Stimulated activated CD4-positive, alpha-beta T cell treated with anti-CD3 and anti-CD28 coated beads, TNF-alpha, amount 100 ng/mL, for 48 hours (primary cell): Measurements from ENCODE around the gene CNTNAP2.

Source experiments
- DNase-seq, 3 donors: peaks; one replicate each; pipeline ENCODE4 v3.0.0-alpha.2; 2020; ENCODE audit warnings: low read depth in 3 of 3

The CNTNAP2 gene

DNA sequence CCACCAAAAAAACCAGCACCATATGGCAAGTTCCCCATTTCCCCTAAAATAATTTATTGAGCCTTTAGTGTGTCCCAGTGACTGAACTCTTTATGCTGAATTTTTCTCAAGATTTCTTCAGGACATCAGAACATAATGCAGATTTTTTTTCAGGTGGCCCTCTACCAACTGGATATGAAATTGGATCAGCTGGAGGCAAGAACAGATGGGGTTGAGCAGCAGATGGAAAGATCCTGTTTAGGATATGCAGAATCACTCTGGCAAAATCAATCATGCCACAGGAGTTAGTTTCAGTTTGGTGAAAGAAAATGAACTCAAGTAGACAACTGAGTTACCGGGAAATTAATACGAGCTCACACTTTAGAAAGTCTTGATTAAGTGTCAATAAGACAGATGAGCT is 1712.4 kb downstream of the CNTNAP2 start:
- DNase-seq, result no peak

DNA sequence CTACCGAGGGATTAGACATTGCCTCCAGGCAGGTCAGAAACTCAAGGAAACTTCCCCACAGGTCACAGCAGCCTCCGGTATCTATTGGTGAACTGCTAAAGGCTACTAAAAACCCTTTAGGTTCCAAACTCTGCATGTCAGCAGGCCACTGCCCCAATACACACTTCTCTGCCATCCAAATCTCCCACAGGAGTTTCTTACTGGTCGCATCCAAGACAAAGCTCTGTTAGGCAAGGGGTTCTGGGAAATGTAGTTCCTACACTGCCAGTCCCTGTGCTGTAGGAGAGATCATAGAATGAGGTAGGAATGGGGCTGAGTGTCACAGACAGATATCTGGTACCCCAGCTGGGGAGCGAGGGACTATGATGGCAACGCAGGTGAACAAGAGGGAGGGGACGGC is 1717.0 kb downstream of the CNTNAP2 start:
- no peak for DNase-seq

DNA sequence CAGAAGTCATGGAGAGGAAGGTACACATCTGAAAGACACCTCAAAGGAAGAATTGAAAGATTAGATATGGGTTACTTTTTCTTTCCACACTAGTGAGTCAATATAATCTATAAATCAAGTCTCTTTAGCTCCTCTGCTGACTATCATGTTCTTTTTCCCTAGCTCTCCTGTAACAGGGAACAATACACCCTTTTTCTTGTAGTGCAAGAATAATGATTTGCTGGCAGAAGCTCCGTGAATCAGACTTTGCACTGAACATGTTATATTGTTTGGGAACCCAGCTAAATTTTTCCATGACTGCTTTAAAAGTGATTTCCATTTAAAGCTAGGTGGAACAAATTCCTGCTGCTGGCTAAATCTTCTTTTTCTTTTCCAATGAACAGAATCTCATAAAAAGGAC is 1717.4 kb downstream of the CNTNAP2 start:
- no peak for DNase-seq

DNA sequence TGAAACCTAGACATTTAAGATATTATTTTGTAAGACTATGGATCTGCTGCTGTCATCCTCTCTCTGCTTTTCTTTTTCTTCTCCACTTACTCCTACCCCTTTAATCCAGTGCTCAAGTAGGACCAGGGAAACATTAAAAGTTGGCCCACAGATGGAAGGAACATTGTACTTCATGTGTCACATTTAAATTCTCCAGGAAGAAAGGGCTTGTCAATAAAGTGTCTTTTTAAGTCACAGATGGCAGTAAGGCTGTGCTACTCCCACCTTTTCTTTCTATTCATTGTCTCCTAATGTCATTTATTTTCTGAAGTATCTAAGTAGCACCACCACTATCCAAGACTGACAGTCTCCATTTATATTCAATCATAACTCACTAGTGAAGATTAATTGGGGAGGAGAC is 1736.2 kb downstream of the CNTNAP2 start:
- no peak for DNase-seq

DNA sequence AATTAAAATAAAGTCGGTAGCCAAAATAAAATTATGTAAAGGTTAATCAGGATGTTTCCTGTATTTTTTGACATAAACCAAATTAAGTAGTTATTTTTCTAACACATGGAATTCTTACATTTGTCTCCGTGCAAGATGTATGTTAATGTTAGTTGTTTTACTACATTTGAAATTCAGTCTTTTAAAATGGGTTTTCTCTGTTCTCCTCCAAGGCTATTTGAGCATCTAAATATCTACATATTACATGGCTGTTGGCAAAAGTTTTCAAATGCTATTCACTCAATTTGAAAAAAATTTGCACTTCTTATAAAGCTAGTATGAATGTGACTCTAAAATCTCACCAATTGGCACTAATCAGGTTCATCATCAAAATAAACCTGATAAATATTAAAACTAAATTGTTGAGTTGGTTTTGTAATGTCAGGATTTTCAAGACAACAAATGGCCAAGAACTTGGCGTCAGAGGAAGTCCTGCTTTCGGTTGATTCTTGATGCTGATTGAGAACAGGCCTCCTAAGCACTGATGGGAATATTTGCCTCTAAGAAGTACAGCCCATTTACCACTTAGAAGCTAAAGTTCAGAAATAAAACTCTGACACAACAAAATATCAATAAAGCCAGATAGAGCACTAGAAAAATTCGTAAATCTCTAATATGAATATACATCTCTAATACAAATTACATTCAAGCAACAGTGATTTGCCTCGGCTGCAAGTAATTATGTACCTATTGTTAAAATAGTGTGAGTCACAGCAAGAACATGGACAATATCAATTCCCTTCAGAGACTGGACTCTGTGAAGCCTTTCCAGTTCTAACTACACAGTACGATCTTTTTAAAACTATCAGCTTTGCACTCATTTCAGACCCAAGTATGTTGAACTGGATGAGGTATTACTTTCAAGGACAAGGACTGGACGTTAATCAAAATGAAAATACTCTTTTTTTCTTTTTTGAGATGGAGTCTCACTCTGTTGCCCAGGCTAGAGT is 1740.8 kb downstream of the CNTNAP2 start:
- no peak for DNase-seq

DNA sequence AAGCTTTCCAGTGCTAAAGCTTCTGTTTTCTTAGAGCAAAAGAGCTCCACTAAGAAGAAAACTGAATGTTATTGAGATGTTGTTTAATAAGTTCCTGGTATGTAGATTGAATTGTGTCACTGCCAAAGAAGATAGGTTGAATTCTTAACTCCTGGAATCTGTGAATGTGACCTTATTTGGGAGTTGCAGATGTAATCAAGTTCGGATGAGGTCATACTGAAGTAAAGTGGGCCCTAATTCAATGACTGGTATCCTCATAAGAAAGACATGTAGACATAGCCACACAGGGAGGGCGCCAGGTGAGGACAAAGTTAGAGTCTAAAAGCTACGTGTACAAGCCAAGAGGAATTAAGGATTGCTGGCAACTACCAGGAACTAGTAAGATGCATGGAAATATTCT is 1741.8 kb downstream of the CNTNAP2 start:
- no peak for DNase-seq

DNA sequence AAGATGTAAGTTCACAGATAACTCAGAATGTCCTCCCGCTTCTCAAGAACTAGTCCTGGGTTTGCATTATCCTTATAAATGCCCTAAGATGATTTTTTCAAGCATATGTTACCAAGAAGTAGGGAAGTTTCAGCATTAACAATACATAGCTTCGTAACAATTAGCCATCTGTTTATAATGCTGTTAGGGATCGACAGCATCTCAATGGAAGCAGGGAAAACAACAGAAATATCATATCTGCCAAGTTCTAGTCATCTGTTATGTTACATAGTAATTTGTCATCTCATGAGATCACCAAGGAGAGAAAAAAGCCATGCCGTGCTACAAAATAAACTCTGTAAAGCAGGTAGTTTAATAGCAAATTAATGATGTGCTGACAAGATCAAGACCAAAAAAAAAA is 1742.4 kb downstream of the CNTNAP2 start:
- no peak for DNase-seq

DNA sequence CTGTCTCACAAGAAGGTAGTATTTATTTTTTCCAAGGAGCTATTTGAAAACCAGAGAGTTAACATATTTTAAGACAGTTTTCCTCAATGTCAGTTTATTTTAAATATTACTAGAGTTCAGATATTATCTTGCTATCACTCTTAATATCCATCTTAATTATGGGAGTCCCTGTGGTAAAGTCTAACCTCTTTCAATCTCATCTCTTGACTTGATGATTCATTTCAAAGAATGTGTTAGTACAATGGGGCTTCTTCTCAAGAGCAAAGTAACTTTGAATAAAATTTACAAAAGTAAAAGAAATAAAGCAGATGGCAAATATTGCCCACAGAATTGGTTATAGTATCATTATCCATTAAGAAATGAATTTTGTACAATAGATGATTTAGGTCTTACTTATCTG is 1742.9 kb downstream of the CNTNAP2 start:
- no peak for DNase-seq

DNA sequence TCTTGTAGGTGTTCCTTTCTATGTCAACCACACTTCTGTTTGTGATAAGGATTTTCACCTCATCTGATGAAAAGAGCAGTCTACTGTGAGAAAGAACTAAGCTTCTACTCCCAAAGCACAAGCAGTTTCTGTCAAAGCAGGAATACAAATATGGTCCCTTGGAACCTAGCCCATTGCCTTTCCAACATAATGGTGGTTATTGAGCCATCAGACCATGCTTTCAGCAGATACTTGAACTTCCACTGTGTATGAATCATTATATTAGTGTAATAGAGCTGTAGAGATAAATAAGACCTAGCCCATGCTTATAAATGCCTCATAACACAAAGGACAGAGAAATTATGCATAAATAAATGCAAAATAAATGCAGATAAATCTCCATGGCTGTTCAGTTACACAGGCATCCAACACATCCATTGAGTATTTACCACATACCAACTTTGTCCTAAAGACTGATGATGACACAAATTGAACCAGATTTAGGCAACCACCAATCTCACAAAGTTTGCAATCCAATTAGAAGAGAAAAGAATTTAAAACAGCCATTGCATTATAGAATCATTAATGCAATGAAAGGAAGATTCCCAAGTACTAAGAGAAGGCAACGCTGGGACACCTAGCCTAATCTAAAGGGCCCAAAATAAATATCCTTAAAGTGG is 1744.6 kb downstream of the CNTNAP2 start:
- DNase-seq, result no peak

DNA sequence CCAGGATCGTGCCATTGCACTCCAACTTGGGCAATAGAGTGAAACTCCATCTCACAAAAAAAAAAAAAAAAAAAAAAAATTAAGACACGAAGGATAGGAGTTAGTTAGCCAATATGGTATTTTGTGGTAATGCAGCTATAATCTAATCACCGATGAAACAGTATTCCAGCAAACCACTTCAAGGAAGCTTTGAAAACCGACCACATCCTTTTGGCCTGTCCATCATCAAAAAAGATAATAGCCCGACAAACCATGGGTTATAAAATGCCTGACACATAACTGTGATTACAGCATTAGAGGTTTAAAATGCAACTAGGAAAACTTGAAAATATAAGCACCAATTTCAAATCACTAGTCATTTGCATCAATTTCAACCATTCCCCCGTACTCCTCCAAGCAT is 1745.3 kb downstream of the CNTNAP2 start:
- DNase-seq, result no peak

DNA sequence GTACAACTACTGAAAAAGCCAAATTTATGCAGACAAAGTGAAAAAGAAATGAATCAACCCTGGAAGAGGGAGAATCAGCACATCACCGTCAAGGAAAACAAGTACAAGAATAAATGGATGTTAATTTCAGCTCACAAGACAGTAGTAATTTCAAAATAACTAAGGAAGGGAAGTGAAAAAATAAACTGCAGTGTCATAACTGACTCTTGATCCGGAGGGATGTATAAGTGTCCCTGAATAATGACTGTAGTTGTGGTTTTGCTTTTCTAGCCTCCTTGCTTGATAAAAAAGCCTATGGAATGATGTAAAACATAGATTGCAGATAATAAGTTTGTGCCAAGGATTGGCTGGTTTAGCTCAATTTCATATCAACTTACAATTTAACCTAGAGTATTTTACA is 1752.9 kb downstream of the CNTNAP2 start:
- no peak for DNase-seq

DNA sequence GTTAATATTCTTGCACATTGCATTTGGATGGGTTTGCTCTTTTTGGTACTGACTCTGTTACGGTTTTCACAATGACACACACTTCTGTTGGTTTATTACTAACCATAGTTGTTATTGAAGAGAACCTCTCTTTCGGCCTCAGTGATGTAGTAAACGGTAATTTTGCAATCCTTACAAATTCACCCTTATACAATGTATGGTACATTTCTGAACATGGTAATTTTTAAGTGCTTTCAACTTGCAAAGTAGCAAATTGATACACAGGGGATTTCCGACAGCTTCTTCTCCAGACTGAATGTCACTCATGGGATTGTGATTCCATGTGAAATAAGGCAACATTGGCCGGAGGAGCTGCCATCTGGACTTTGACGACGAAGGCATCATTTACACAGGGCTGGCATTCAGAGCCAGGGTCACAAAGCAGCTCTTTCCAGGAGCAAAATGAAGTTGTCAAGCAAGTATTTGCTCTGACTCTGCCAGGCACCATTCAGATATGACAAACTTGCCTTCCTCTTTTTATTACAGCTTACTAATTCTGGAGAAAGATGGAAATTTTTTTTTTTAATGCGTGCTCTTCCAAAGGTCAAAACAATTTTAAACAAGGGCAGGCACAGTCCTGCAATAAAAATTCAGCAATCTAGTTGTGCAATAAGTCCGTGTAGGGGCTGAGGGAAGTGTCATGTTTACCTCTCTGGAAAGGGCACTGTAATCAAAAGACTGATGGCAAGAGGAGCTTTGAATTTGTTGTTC is 1762.5 kb downstream of the CNTNAP2 start:
- DNase-seq, result no peak

DNA sequence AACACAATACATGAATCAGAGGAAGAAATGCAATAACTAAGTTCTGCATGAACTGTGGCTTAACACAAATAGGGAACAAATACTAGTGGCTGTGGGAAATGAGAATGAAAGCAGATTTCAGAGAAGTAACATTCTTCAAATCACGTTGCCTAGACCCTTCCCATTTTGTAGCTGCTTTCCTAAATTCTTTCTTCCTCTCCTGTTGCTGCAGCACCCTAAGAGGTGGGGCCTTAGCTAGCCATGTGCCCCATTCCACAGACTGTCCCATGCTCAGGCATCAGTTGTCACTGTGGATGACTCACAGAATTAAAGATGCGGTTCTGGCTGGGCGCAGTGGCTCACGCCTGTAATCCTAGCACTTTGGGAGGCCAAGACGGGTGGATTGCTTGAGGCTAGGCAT is 1769.3 kb downstream of the CNTNAP2 start:
- no peak for DNase-seq

DNA sequence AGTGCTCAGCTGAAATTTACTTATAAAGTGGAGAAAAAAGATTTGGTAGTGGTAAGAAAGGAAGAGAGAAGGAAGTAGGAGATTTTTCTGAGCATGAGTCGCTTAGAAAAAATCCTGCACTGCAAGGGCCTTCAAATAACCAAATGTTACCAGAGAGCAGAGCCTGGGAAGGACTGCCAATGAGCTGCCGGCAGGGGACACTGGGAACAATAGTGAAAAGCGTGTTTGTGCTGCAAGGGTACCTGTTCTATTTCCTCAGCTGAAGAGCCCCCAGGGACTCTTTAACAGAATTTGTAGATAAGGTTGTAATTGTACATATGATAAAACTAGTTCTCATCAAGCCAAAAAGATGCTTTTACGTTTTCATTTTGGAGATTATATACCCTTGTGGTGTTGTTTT is 1777.7 kb downstream of the CNTNAP2 start:
- no peak for DNase-seq

DNA sequence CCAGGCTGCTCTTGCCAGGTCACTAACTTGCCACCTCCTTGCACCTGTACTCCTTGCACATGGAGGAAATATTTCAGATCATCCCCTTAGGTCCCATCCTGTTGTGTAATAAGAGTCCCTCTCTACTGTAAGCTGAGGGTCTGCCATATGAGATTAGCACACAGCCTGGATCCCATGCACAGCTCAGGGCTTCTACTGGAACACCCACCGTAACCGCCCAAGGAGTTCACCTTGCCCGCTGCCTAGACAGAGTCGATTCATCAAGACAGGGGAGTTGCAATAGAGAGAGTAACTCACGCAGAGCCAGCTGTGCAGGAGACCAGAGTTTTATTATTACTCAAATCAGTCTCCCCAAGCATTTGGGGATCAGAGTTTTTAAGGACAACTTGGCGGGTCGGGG is 1779.5 kb downstream of the CNTNAP2 start:
- no peak for DNase-seq

DNA sequence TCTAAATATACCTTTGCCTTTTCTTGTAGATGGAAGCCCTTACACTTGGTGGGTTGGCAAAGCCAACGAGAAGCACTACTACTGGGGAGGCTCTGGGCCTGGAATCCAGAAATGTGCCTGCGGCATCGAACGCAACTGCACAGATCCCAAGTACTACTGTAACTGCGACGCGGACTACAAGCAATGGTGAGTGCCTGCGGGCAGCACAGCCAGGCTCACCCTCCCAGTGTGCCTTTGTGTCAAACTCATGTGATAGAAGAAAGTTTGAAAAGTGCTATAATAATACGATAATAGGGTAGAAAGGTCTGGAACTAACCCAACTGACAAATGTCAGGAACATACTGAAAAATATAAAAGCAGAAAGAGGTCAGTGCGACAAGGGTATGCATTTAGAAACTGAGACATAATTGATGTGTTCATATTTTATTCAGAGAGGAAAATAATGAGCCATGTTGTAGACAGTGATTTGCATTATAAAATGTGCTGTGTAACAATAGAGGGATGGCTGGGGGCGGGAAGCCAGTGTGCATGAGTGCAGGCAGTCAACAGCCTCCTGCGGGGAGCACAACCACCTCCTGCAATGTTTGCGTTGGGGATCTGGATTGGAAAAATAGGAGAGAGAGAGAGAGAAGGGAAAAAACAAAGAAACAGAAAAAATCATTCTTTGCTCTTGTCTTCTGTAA is 1787.1 kb downstream of the CNTNAP2 start:
- no peak for DNase-seq

DNA sequence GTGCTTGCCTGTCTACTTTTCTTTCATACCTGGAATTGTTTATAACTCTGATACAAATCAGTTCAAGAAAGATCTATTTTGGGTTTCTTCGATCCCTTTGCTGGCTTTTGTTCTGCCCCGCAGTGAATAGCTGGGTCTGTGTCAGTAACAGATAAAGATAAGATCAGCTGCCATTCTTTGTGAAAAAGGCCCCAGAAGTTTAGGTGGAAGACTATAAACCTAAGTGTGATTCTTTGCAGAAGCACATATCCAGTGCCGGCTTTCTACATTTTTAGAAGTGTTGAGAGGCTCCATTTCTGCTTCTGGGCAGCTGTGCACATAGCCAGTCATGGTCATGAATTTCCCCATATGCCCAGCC is 1787.6 kb downstream of the CNTNAP2 start:
- DNase-seq, result no peak

DNA sequence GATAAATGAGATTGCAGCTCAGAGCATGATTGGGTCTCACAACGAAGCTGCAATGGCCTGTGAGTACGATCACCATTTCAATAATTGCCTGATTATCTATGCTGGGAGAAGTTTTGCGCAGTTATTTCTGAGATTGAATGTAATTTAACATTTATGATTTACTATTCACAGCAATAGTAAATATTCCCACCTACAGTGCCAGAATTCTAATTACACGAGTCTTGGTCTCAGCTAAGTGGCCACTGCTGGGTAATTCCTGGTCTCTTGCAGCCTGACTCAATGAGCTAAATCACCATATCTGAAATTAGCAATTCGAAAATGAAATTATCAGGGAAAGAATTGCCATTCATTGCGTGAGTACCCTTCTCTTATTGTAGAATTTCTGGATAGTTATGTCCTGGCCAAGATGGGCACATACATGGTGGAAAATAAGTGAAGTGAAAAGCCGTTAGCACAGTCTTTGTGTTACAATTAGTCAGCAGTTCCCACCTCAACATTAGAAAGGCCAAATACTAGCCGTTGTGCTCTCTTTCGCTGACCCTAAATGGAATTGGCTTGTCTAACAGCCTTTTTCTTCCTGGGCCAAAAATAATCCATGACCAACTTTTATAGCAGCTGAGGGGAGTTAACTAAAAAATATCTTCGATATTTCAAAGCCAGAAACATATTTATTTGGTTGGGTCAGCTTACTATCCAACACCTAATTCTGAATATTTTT is 1793.0 kb downstream of the CNTNAP2 start:
- no peak for DNase-seq

DNA sequence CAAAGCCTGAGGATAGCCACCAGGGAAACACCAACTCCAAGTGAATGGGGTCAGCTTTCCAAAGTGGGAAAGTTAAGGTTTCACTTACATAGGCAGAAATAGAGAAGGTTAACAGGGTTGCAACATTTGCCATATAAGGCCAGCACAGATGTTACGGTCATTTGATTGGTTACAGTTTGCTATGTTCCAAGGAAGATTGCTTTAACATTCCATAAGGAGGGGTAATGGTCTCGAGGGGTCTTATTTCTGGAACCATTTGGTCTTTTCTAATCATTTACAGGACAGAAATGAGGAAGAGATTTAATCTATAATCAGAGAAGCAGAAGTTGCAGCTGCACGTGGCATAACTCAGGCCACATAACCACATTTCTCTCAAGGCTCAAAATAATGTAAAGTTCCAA is 1794.6 kb downstream of the CNTNAP2 start:
- no peak for DNase-seq

DNA sequence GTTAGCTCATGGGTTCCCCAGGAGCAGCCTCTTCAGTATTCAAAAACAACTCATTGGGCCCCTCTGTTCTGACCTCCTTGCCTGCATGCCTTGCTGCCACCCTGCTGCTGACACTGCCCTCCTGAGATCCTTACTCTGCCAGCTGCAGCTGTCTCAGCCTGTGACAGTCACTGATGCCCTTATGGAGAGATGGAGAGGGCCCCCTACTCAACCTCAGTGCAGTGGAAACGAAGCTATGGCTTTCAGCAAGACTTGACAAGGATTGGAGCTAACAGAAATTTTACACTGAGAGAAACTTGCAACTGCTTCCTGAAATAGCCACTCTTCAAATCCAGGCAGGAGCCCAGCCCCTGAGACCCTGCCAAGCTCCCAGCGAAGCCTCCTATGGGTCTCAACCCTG is 1795.7 kb downstream of the CNTNAP2 start:
- DNase-seq, result no peak

DNA sequence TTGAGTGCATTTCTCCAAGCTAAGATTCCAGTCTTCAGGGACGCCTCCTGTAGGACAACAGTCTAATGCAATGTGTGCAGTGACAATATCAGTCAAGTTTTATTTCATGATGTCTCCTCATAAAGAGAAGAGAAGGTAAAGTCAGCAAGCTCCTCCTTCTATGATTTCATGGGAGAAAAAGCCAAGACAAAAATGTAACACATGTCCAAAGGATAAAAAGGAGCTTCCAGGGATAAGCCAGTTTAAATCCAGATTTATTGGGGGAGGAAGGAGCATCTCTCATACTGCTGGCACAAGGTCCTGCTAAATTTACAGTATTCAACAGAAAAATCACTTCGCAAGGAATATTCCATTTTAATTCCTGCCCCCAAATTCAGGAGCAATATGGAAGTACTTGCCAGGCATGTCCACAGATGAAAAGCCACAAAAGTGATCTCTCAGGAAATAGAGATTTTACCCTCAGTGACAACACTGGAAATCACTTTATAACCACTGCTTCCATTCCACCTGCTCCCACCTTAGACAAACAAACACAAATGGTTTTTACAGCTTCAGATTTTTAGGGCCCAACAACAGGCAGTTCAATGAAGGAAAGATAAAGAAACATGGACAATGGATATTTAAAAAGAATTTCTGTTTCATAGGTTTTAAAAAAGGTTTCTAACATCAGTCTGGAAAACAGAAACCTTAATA is 1796.5 kb downstream of the CNTNAP2 start:
- DNase-seq, result no peak
